PC-3 (cell line): ENCODE measurements around the gene MLIP.

Experiments used
- CTCF ChIP-seq: fragments of 300-600 bp; sonication (generic); conservative IDR thresholded peaks from 2 replicates; pipeline ENCODE4 v1.5.1; 2017; ENCODE audit warnings: antibody characterized with exemption, low read depth, mild to moderate bottlenecking, low read length
- EZH2 ChIP-seq: fragments of 300-600 bp; sonication (generic); IDR thresholded peaks from one replicate; pipeline ENCODE4 v1.6.1; 2017; ENCODE audit warnings: antibody characterized with exemption, mild to moderate bottlenecking, low read length; ENCODE audit not compliant: unreplicated experiment
- EZH2phosphoT487 ChIP-seq: fragments of 300-600 bp; sonication (generic); IDR thresholded peaks from 2 replicates; pipeline ENCODE4 v1.6.1; 2018; ENCODE audit warnings: mild to moderate bottlenecking, antibody characterized with exemption, low read length, borderline replicate concordance

GRCh38 chr6:54114991-54115390 lies 3.7 kb downstream of the MLIP start:
- TF ChIP-seq CTCF (no peak), EZH2 (no peak), EZH2phosphoT487 (no peak)
